ENCODE data around the gene TMEM150A. TPM values are rescaled to one million over a fixed set of nuclear protein-coding genes. Genes with fewer than 3 reads are reported as not detected.

The TMEM150A gene
- total RNA-seq, 1 experiment from 2014 or later: 19.3 TPM

GRCh38 chr2:85642725-85643124 is 40.2 kb upstream of the TMEM150A start:
- H3K4me1 Mint-ChIP-seq: no peaks in the 10 kb centered on the region
- Histone ChIP-seq H3K4me2 (ENCODE audit: insufficient read depth, insufficient read length, low read length) (no peak overlapping the region), H3K9ac (ENCODE audit: extremely low read depth, insufficient read length, low read length) (no peak overlapping the region), H3K79me2 (ENCODE audit: insufficient read depth, low read length) (no peaks in the 10 kb centered on the region), H3K56ac (ENCODE audit: insufficient read length, low read depth, low read length) (no peak overlapping the region), H3K79me1 (ENCODE audit: insufficient read depth, low read depth, low read length, poor library complexity, severe bottlenecking) (no peaks in the 10 kb centered on the region), H4K5ac (ENCODE audit: insufficient read length, low read depth, low read length) (no peak overlapping the region), H3K18ac (ENCODE audit: insufficient read length, low read depth, low read length) (no peak overlapping the region), H3K4ac (ENCODE audit: low read depth, low read length) (no peak overlapping the region), H3K23me2 (ENCODE audit: insufficient read length, low read depth, low read length, poor library complexity, severe bottlenecking) (no peaks in the 10 kb centered on the region), H3T11ph (ENCODE audit: low read length) (no peak overlapping the region), H2BK20ac (ENCODE audit: low read depth, low read length, poor library complexity, severe bottlenecking) (no peak overlapping the region), H3K14ac (ENCODE audit: insufficient read depth, low read length) (no peak overlapping the region), H3K27me3 (ENCODE audit: insufficient read depth, low read length) (no peaks in the 10 kb centered on the region), H4K91ac (ENCODE audit: insufficient read length, low read depth, low read length) (no peak overlapping the region), H2BK12ac (ENCODE audit: insufficient read length, low read depth, low read length) (no peak overlapping the region), H2AK5ac (ENCODE audit: insufficient read length, low read length) (no peak overlapping the region), H2AFZ (ENCODE audit: low read length) (no peak overlapping the region), H4K8ac (replicated peaks; ENCODE audit: insufficient read length, low read depth, low read length) (no peak overlapping the region), H3K27ac (ENCODE audit: insufficient read length, low read depth, low read length) (no peak overlapping the region), H3K9me3 (ENCODE audit: control insufficient read depth, low read depth, low read length) (no peaks in the 10 kb centered on the region), H2BK15ac (ENCODE audit: low read depth, low read length) (no peak overlapping the region), H3K4me1 (ENCODE audit: insufficient read depth, low read length) (no peaks in the 10 kb centered on the region), H2BK120ac (ENCODE audit: low read depth, low read length, poor library complexity, severe bottlenecking) (no peak overlapping the region), H3K23ac (ENCODE audit: insufficient read length, low read depth, low read length) (no peak overlapping the region), H2BK5ac (ENCODE audit: insufficient read length, low read length) (no peak overlapping the region), H4K20me1 (ENCODE audit: control insufficient read depth, insufficient read depth, insufficient read length) (no peaks in the 10 kb centered on the region)
- no peaks in the 10 kb centered on the region; the same call in 1 of the 2 replicates for H3K27me3 Mint-ChIP-seq (ENCODE audit: low read depth)
- H3K4me3 Mint-ChIP-seq: no peak overlapping the region
- DNase-seq: no peak
- TF ChIP-seq CTCF (conservative IDR thresholded peaks at IDR 0.05): no peak
- no CpG with 5 or more reads among the region's 3 CpGs for WGBS (ENCODE audit: extremely low coverage, insufficient read length, low lambda C conversion rate)
- peaks cover 54 to 93% (median 88%) of the 10 kb centered on the region in 3 experiments for H3K36me3 Mint-ChIP-seq (ENCODE audit: insufficient read depth in 1 of 3, low read depth in 3 of 3)
- no peak overlapping the region for H3K27ac Mint-ChIP-seq
- no peaks in the 10 kb centered on the region for H3K9me3 Mint-ChIP-seq

Measured in H9 (cell line).